Measurements from ENCODE around the gene MUL1.

MUL1 gene, protein sequence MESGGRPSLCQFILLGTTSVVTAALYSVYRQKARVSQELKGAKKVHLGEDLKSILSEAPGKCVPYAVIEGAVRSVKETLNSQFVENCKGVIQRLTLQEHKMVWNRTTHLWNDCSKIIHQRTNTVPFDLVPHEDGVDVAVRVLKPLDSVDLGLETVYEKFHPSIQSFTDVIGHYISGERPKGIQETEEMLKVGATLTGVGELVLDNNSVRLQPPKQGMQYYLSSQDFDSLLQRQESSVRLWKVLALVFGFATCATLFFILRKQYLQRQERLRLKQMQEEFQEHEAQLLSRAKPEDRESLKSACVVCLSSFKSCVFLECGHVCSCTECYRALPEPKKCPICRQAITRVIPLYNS

DNA sequence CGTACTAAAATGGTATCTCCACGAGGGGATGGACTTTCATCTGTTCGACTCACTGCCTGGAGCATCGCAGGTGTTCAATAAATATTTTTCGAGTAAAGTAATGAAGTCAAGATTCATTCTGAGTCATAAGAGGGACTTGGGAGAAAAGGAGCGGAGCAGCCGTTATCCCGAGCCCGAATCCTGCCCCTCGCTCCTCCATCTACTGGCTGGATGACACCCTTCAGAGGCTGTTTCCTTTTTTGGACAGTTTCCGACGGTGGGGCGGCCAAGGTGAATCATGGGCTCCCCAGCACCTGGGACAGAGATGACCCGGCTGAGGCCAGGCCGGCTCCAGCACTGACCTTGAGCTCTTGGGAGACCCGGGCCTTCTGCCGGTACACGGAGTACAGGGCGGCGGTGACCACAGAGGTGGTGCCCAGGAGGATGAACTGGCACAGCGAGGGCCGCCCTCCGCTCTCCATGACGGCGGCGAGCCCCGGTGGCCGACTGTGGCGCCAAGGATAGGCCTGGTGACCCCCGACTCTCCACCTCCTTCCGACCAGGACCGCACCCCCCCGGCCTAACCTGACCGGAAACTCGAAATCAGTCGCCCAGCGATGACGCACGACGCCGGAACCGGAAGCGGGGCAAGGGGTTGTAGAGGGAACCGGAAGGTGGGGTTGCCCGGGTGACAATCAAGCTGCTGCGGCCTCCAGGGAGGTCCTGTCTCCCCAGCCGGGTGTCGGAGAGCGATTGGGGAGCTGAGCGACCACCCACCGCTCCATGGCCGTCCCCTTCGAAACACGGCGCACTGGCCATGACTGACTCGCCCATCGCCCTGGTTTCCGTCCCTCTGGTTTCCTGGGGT lies at the start of gene MUL1:
Gene MUL1 (minus strand): TSS at position 588 of the 847 bp plus-strand sequence. CDS start 127 bp downstream, at position 461.
- TF ChIP-seq CTCF (IDR thresholded peaks at IDR 0.05; ENCODE audit: borderline replicate concordance, control extremely low read depth, extremely low read depth, insufficient read depth, missing control alignments): no peak
- in situ Hi-C loops (cut with MboI; ENCODE audit: low sequenced_read_pairs, unreplicated experiment): no loop called here
- peak; percentile 98 for DNase-seq (ENCODE audit: low spot score)

DNA sequence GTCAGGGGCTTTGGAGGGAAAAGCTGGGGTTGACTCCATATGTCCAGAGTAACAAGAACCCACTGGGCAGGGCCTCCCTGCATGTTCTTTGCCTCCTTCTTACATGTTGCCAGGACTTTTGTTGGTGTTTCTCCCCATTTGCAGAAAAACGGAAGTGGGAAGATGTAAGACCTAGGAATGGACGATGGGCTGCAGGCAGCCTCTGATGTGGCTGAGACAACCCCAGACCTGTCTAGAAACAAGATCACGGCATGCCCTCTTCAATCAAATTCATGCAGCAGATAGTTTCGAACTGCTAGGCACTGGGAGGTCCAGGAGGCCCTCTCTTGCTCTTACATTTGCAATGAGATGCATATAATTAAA lies 47.8 kb upstream of the MUL1 start:
- in situ Hi-C loops (cut with MboI; ENCODE audit: low sequenced_read_pairs, unreplicated experiment): no loop called here
- no peak for TF ChIP-seq CTCF (IDR thresholded peaks at IDR 0.05; ENCODE audit: borderline replicate concordance, control extremely low read depth, extremely low read depth, insufficient read depth, missing control alignments)
- DNase-seq (ENCODE audit: low spot score): no peak

DNA sequence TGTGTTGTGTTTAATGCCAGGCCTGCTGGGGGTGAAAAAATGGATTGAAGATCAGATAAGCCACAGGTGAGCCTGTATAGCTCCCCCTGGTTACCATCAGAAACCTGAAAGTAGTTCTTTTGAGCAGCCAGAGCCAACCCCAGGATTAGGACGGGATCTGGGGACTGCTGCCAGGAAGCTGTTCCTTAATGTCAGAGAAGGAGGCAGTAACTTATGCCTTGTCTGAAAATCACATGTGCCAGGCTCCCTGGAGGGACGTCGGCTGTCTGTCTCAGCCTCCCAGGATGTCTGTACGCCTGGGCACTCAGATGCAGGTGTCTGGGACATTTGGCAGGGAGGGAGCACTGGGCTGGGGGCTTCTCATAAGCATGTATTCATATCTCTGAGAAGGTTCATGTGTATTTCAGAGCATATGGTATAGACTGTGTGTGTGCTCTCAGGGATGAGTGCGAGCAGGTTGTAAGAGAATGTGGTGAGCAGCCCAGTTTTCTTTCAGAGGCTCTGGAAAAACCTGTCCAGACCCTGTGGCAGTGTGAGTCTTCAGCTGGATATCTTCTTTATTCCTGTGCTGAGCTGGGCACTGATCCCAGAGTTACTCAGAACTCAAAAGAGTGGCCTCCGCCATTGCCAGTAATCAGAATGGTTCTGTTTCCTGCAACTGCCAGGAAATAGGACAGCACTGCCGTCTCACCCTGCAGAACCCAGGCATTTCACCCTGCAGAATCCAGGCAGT lies 47.2 kb upstream of the MUL1 start:
- in situ Hi-C loops (cut with MboI; ENCODE audit: low sequenced_read_pairs, unreplicated experiment): no loop called here
- no peak for TF ChIP-seq CTCF (IDR thresholded peaks at IDR 0.05; ENCODE audit: borderline replicate concordance, control extremely low read depth, extremely low read depth, insufficient read depth, missing control alignments)

DNA sequence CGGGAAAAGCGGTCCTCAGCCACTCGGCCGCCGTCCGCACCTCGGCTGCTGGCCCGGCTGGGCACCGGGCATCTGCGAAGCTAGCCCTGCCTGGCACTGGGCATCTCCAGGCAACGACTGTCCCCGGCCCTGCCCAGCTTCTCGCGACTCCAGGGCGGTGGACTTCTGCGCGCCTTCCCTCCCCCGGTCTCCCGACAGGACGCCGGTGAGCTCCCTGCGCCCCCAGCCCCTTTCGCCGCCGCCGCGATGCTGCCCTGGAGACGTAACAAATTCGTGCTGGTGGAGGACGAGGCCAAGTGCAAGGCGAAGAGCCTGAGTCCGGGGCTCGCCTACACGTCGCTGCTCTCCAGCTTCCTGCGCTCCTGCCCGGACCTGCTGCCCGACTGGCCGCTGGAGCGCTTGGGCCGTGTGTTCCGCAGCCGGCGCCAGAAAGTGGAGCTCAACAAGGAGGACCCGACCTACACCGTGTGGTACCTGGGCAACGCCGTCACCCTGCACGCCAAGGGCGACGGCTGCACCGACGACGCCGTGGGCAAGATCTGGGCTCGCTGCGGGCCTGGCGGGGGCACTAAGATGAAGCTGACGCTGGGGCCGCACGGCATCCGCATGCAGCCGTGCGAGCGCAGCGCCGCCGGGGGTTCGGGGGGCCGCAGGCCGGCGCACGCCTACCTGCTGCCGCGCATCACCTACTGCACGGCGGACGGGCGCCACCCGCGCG lies 44.9 kb upstream of the MUL1 start:
- no peak for TF ChIP-seq CTCF (IDR thresholded peaks at IDR 0.05; ENCODE audit: borderline replicate concordance, control extremely low read depth, extremely low read depth, insufficient read depth, missing control alignments)
- in situ Hi-C loops (cut with MboI; ENCODE audit: low sequenced_read_pairs, unreplicated experiment): no loop called here
- no peak for DNase-seq (ENCODE audit: low spot score)

More for the DNA sequence above, 47.2 kb upstream of the MUL1 start:
- DNase-seq (ENCODE audit: low spot score): no peak

DNA sequence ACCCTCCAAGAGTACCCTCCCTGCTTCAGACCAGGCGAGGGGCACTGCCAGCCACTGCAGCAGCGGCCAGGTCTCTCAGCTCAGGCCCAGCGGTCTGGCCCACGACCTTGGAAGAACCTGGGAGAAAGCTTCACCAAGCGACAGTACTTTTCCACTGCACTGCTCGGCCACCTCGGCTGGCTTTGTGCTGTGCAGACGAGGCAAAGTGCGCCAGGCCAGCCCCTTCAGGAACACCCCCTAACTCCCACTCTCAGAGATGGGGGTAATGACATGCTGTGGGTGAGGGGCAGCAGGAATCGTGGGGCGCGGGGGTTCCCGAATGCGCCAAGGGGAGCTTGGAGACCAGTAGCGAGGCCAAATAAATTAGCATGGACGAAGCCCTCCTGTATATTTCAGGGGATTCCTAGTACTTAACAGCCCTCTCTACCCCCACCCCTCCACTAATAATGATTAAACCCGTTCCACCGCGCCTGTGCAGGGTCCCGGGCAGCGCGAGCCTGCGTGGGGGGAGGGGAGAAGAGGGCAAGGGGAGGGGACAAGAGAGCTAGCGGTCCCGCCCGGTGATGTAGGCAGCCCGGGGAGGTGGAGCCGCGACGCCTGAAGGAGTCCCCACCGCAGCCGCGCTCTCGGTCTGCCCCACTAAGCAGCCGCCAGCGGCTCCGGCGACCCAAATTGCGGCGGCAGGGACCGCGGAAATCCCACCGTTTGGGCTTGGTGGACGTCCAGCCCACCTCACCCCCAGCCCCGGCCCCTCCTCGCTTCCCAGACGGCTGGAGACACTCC lies 44.2 kb upstream of the MUL1 start, which contains the start of gene FAM43B:
Gene FAM43B (plus strand): TSS at position 629 of the 783 bp plus-strand sequence. CDS start 401 bp downstream, outside the sequence.
- TF ChIP-seq CTCF (IDR thresholded peaks at IDR 0.05; ENCODE audit: borderline replicate concordance, control extremely low read depth, extremely low read depth, insufficient read depth, missing control alignments): no peak
- in situ Hi-C loops (cut with MboI; ENCODE audit: low sequenced_read_pairs, unreplicated experiment): no loop called here
- DNase-seq (ENCODE audit: low spot score): peak; percentile 58

Data from GM13976 (cell line).